HCT116 (cell line): Measurements from ENCODE around the gene IL1R1. TPM values are rescaled to one million over a fixed set of nuclear protein-coding genes. Genes with fewer than 3 reads are reported as not detected.

Source experiments
- ATAC-seq: fragments of 200-7000 bp; cut with Tn5 transposase; 2 replicates; pipeline ENCODE4 v1.9.1; 2020; ENCODE audit warnings: mild to moderate bottlenecking, moderate library complexity
- BruUV-seq: library from RNA; stranded (reverse); fragments of 400-500 nt; replicated peaks from 2 replicates; lab custom pipeline; 2021; lab: Mats Ljungman, UMichigan
- CTCF ChIA-PET: fragments of 300-600 bp; sonication (Branson Sonifier 250); formaldehyde crosslinking; loops from one replicate; lab custom pipeline; 2021; ENCODE audit warnings: antibody characterized with exemption; lab: Charles Lee
- POLR2A ChIA-PET: fragments of 300-600, 350-600 bp; sonication (Branson Sonifier 250); formaldehyde crosslinking; loops from one replicate; lab custom pipeline; 2021; ENCODE audit warnings: antibody characterized with exemption; lab: Charles Lee
- RAD21 ChIA-PET, 2 experiments: fragments of 300-600 bp; sonication (Branson Sonifier 250); formaldehyde crosslinking; loops; one replicate each; lab custom pipeline; 2023; ENCODE audit warnings: low total read pairs in 2 of 2; ENCODE audit not compliant: uncharacterized antibody in 2 of 2, unreplicated experiment in 2 of 2, low non-redundant PET in 1 of 2; lab: Charles Lee
- DNase-seq: peaks from one replicate; pipeline ENCODE4 v3.0.0-alpha.2; 2010; ENCODE audit warnings: low read depth, low spot score
- H2AFZ ChIP-seq: fragments of 200-600 bp; shearing (Covaris generic), sonication (generic); 2 replicates; pipeline ENCODE4 v1.6.1; 2017; ENCODE audit warnings: low read depth, mixed run types, mixed read lengths, antibody characterized with exemption, low read length; ENCODE audit not compliant: poor library complexity, severe bottlenecking
- H3K27ac ChIP-seq: 2 replicates; pipeline ENCODE4 v1.5.1; 2012; ENCODE audit warnings: low read depth, low read length
- H3K27me3 ChIP-seq: fragments of 200-600 bp; sonication (generic); 2 replicates; pipeline ENCODE4 v1.6.1; 2016; ENCODE audit warnings: mixed run types, low read length, mixed read lengths; ENCODE audit not compliant: insufficient read depth
- H3K36me3 ChIP-seq, 2 experiments: fragments of 200-500 bp in 1 of 2; fragments of 200-600 bp in 1 of 2; sonication (Bioruptor generic) in 1 of 2; sonication (generic) in 1 of 2; 2 replicates each; pipeline versions ENCODE4 v1.5.1 to v1.6.1; 2014 to 2016; ENCODE audit warnings: low read length in 2 of 2, inconsistent platforms in 1 of 2, mixed read lengths in 1 of 2, mixed run types in 1 of 2; ENCODE audit not compliant: insufficient read depth in 2 of 2, control insufficient read depth in 1 of 2
- H3K4me1 ChIP-seq, 2 experiments: fragments of 200-600 bp in 1 of 2; sonication (generic) in 1 of 2; 2 replicates each; pipeline versions ENCODE4 v1.5.1 to v1.6.1; 2012 to 2017; ENCODE audit warnings: low read length in 2 of 2, inconsistent platforms in 1 of 2, mild to moderate bottlenecking in 1 of 2, mixed read lengths in 1 of 2, mixed run types in 1 of 2, moderate library complexity in 1 of 2; ENCODE audit not compliant: insufficient read depth in 2 of 2, control insufficient read depth in 1 of 2
- H3K4me2 ChIP-seq: fragments of 200-600 bp; sonication (generic); 2 replicates; pipeline ENCODE4 v1.6.1; 2017; ENCODE audit warnings: mixed run types, low read length, mixed read lengths
- H3K4me3 ChIP-seq, 2 experiments: fragments of 200-600 bp in 1 of 2; sonication (generic) in 1 of 2; replicated peaks in 1 of 2; 2 replicates each; pipeline ENCODE4 v1.5.1; 2011 to 2016; ENCODE audit warnings: low read length in 2 of 2, control low read depth in 1 of 2, low read depth in 1 of 2, mild to moderate bottlenecking in 1 of 2, mixed read lengths in 1 of 2, mixed run types in 1 of 2
- H3K79me2 ChIP-seq: fragments of 200-600 bp; sonication (generic); 2 replicates; pipeline ENCODE4 v1.6.1; 2017; ENCODE audit warnings: mild to moderate bottlenecking, mixed run types, low read length, moderate library complexity, mixed read lengths; ENCODE audit not compliant: insufficient read depth
- H3K9ac ChIP-seq: fragments of 200-600 bp; sonication (generic); 2 replicates; pipeline ENCODE4 v1.6.1; 2016; ENCODE audit warnings: low read length, mixed read lengths
- H3K9me2 ChIP-seq: fragments of 200-600 bp; sonication (generic), shearing (Covaris generic); 2 replicates; pipeline ENCODE4 v1.6.1; 2017; ENCODE audit warnings: mixed run types, mild to moderate bottlenecking, moderate library complexity; ENCODE audit not compliant: insufficient read depth
- H3K9me3 ChIP-seq, 2 experiments: fragments of 200-500 bp in 1 of 2; fragments of 200-600 bp in 1 of 2; sonication (Bioruptor generic) in 1 of 2; sonication (generic) in 1 of 2; 2 replicates each; pipeline ENCODE4 v1.6.1; 2014 to 2017; ENCODE audit warnings: low read length in 2 of 2, mixed read lengths in 2 of 2, inconsistent platforms in 1 of 2, low read depth in 1 of 2, mild to moderate bottlenecking in 1 of 2, mixed run types in 1 of 2, moderate library complexity in 1 of 2; ENCODE audit not compliant: control insufficient read depth in 1 of 2, insufficient read depth in 1 of 2
- H4K20me1 ChIP-seq: fragments of 200-600 bp; sonication (generic), shearing (Covaris generic); 2 replicates; pipeline ENCODE4 v1.6.1; 2017; ENCODE audit warnings: mixed run types, mild to moderate bottlenecking, moderate library complexity; ENCODE audit not compliant: insufficient read depth
- EZH2 ChIP-seq: fragments of 200-600 bp; sonication (generic); IDR thresholded peaks from 2 replicates; pipeline ENCODE4 v1.6.1; 2017; ENCODE audit warnings: antibody characterized with exemption, mixed run types
- REST ChIP-seq: IDR thresholded peaks from 2 replicates; pipeline ENCODE4 v1.6.1; 2012; ENCODE audit warnings: low read depth
- TCF7L2 ChIP-seq: IDR thresholded peaks from 2 replicates; pipeline ENCODE4 v1.7.0; 2011; ENCODE audit warnings: borderline replicate concordance, inconsistent platforms; ENCODE audit not compliant: insufficient read depth, insufficient read length; ENCODE audit errors: extremely low read depth
- intact Hi-C: fragments of 100-400 bp; cut with micrococcal nuclease; formaldehyde crosslinking; loops from 2 replicates; pipeline ENCODE4 v1.10.0; 2022
- total RNA-seq: library from RNA; stranded (reverse); gene quantifications from one replicate; pipeline ENCODE4 v1.2.1, GENCODE V29; 2021; ENCODE audit not compliant: unreplicated experiment

The IL1R1 gene
- total RNA-seq, 1 experiment from 2014 or later = 5.3 TPM

- ChIA-PET RAD21 (no interaction called here), CTCF (interaction anchor here (1.1 kb wide), 1 partner anchor 82 kb away, joined by 4 read pairs; no protein-coding TSS in a partner anchor), POLR2A (no interaction called here)
- H3K27me3 ChIP-seq = no peaks in the 10 kb centered on the region
- H3K9me2 ChIP-seq = no peaks in the 10 kb centered on the region
- peaks cover 15 to 16% of the 10 kb centered on the region in 2 experiments for H3K4me1 ChIP-seq
- H3K9ac ChIP-seq = no peak overlapping the region
- no peaks in the 10 kb centered on the region for H3K9me3 ChIP-seq
- BruUV-seq = no TSS peak
- TF ChIP-seq EZH2 (no peak), TCF7L2 (no peak), REST (no peak)
- DNase-seq (no peak), ATAC-seq (no peak)
- no peak overlapping the region for H3K4me3 ChIP-seq
- no peaks in the 10 kb centered on the region for H3K79me2 ChIP-seq
- intact Hi-C loops = no loop called here
- no peaks in the 10 kb centered on the region for H3K36me3 ChIP-seq
- no peak overlapping the region for H3K4me2 ChIP-seq
- no peak overlapping the region for H2AFZ ChIP-seq
- H3K27ac ChIP-seq = no peak overlapping the region
- no peaks in the 10 kb centered on the region for H4K20me1 ChIP-seq
Observed at GRCh38 chr2:102159295-102159694, 16.7 kb downstream of the IL1R1 start.
